ENCODE measurements around the gene MCF2L2.

- TF ChIP-seq CTCF (conservative IDR thresholded peaks at IDR 0.05; ENCODE audit: low read depth in 2 of 2) = no peak
- TF ChIP-seq POLR2AphosphoS5 (IDR thresholded peaks at IDR 0.05; ENCODE audit: low read depth) = no peak
- no peak for TF ChIP-seq EZH2 (IDR thresholded peaks at IDR 0.05; ENCODE audit: low read depth, unreplicated experiment)
- TF ChIP-seq EZH2phosphoT487 (IDR thresholded peaks at IDR 0.05; ENCODE audit: unreplicated experiment) = no peak
- no peak for TF ChIP-seq JUNB (IDR thresholded peaks at IDR 0.05; ENCODE audit: unreplicated experiment)
These were observed 104.3 kb downstream of the MCF2L2 start for GRCh38 chr3:183324083-183324482.

Data from GM23338 (cell line).